GM10266 (cell line): Measurements from ENCODE around the gene GPR26.

ENCODE experiments used
- DNase-seq: peaks from one replicate; pipeline ENCODE4 v3.0.0; 2012; ENCODE audit errors: extremely low spot score
- CTCF ChIP-seq: IDR thresholded peaks from 2 replicates; pipeline ENCODE4 v1.5.1; 2012; ENCODE audit warnings: mild to moderate bottlenecking, low read depth; ENCODE audit not compliant: control insufficient read depth, insufficient read depth; ENCODE audit errors: missing control alignments

The GPR26 gene

GRCh38 chr10:123622381-123622780 is 43.8 kb upstream of the GPR26 start:
- DNase-seq: no peak
- TF ChIP-seq CTCF: no peak

- no peak for TF ChIP-seq CTCF
- DNase-seq: no peak
These were observed 42.1 kb upstream of the GPR26 start for GRCh38 chr10:123624086-123624485.

GRCh38 chr10:123633106-123633505 is 33.0 kb upstream of the GPR26 start:
- no peak for DNase-seq

GRCh38 chr10:123633636-123634035 is 32.5 kb upstream of the GPR26 start:
- no peak for DNase-seq
- TF ChIP-seq CTCF: no peak

More at GRCh38 chr10:123633106-123633505, 33.0 kb upstream of the GPR26 start:
- no peak for TF ChIP-seq CTCF

- no peak for TF ChIP-seq CTCF
- DNase-seq: no peak
These were observed 31.9 kb upstream of the GPR26 start for GRCh38 chr10:123634221-123634620.

GRCh38 chr10:123635131-123635530 is 31.0 kb upstream of the GPR26 start:
- no peak for DNase-seq
- no peak for TF ChIP-seq CTCF

- no peak for TF ChIP-seq CTCF
- DNase-seq: no peak
These were observed 30.4 kb upstream of the GPR26 start for GRCh38 chr10:123635745-123636144.
